Measurements from ENCODE around the gene WEE1. TPM values are rescaled to one million over a fixed set of nuclear protein-coding genes. Genes with fewer than 3 reads are reported as not detected.

WEE1 gene
- total and polyA plus RNA-seq, 2 donors (not counting 3 experiments of a cell fraction or from before 2014, with no cell fraction given) = 19.2 to 42.8 TPM

- no TSS peak for BruUV-seq (replicated peaks)
- ChIA-PET POLR2A (no interaction called here), CTCF (interaction anchor here (1.0 to 1.5 kb wide), 3 partner anchors 13 to 94 kb away, joined by 3 read pairs; no protein-coding TSS in a partner anchor)
- dilution Hi-C loops (cut with MboI; ENCODE audit: extremely low pct_ligation_motif_present, low sequenced_read_pairs) (no loop called here), intact Hi-C loops (cut with micrococcal nuclease) (no loop called here)
- Histone ChIP-seq H3K79me2 (ENCODE audit: control insufficient read depth, insufficient read depth, low read length) (no peaks in the 10 kb centered on the region), H3K36me3 (ENCODE audit: control insufficient read depth in 2 of 2, extremely low read depth in 1 of 2, insufficient read depth in 2 of 2, low read length in 2 of 2) (no peaks in the 10 kb centered on the region), H2AFZ (ENCODE audit: low read depth, low read length) (no peak overlapping the region), H3K4me2 (ENCODE audit: insufficient read depth, low read length) (no peak overlapping the region), H3K4me1 (ENCODE audit: control insufficient read depth, extremely low read depth, insufficient read depth, low read length) (peaks cover 32% of the 10 kb centered on the region), H3K9me1 (replicated peaks; ENCODE audit: control insufficient read depth, extremely low read depth, insufficient read depth, low read length) (no peaks in the 10 kb centered on the region), H3K27ac (ENCODE audit: insufficient read depth, low read depth, low read length) (no peak overlapping the region), H3K9ac (replicated peaks; ENCODE audit: extremely low read depth, insufficient read depth, low read length) (no peak overlapping the region), H3K4me3 (replicated peaks in 1 of 3; ENCODE audit: insufficient read depth in 1 of 3, low read depth in 1 of 3, low read length in 3 of 3) (no peak overlapping the region), H4K20me1 (replicated peaks; ENCODE audit: control insufficient read depth, extremely low read depth, insufficient read depth, low read length) (no peaks in the 10 kb centered on the region), H3K27me3 (ENCODE audit: control insufficient read depth in 2 of 2, insufficient read depth in 2 of 2, low read length in 2 of 2) (no peaks in the 10 kb centered on the region), H3K9me3 (replicated peaks; ENCODE audit: control insufficient read depth, insufficient read depth, low read length) (no peaks in the 10 kb centered on the region)
- FAIRE-seq (no peak), DNase-seq (ENCODE audit: low read depth, low spot score) (no peak)
- TF ChIP-seq MAX (IDR thresholded peaks at IDR 0.05; ENCODE audit: insufficient read depth, insufficient read length) = no peak
- TF ChIP-seq EZH2 (IDR thresholded peaks at IDR 0.05; ENCODE audit: borderline replicate concordance, low read depth, low read length, severe bottlenecking) = no peak
- TF ChIP-seq CTCF (IDR thresholded peaks at IDR 0.05; ENCODE audit: extremely low read depth in 1 of 2, insufficient read depth in 1 of 2, low read depth in 1 of 2, low read length in 2 of 2) = no peak
- TF ChIP-seq MYC (IDR thresholded peaks at IDR 0.05; ENCODE audit: low read depth, low read length) = no peak
- no peak for TF ChIP-seq POLR2A (IDR thresholded peaks at IDR 0.05; ENCODE audit: low read depth, low read length)
- TF ChIP-seq GATA2 (IDR thresholded peaks at IDR 0.05; ENCODE audit: insufficient read depth, insufficient read length, low read depth, low read length) = no peak
These were observed 55.6 kb downstream of the WEE1 start for GRCh38 chr11:9629064-9629463.

GRCh38 chr11:9633679-9634078 lies 60.2 kb downstream of the WEE1 start:
- Histone ChIP-seq H3K9me3 (replicated peaks; ENCODE audit: control insufficient read depth, insufficient read depth, low read length) (no peaks in the 10 kb centered on the region), H3K4me1 (ENCODE audit: control insufficient read depth, extremely low read depth, insufficient read depth, low read length) (peaks cover 2% of the 10 kb centered on the region), H3K27me3 (ENCODE audit: control insufficient read depth in 2 of 2, insufficient read depth in 2 of 2, low read length in 2 of 2) (no peaks in the 10 kb centered on the region), H3K4me2 (ENCODE audit: insufficient read depth, low read length) (no peak overlapping the region), H2AFZ (ENCODE audit: low read depth, low read length) (no peak overlapping the region), H3K79me2 (ENCODE audit: control insufficient read depth, insufficient read depth, low read length) (no peaks in the 10 kb centered on the region), H3K27ac (ENCODE audit: insufficient read depth, low read depth, low read length) (no peak overlapping the region), H3K36me3 (ENCODE audit: control insufficient read depth in 2 of 2, extremely low read depth in 1 of 2, insufficient read depth in 2 of 2, low read length in 2 of 2) (no peaks in the 10 kb centered on the region), H3K9ac (replicated peaks; ENCODE audit: extremely low read depth, insufficient read depth, low read length) (no peak overlapping the region), H4K20me1 (replicated peaks; ENCODE audit: control insufficient read depth, extremely low read depth, insufficient read depth, low read length) (no peaks in the 10 kb centered on the region), H3K9me1 (replicated peaks; ENCODE audit: control insufficient read depth, extremely low read depth, insufficient read depth, low read length) (no peaks in the 10 kb centered on the region), H3K4me3 (replicated peaks in 1 of 3; ENCODE audit: insufficient read depth in 1 of 3, low read depth in 1 of 3, low read length in 3 of 3) (no peak overlapping the region)
- no peak for FAIRE-seq
- TF ChIP-seq CTCF (IDR thresholded peaks at IDR 0.05; ENCODE audit: extremely low read depth in 1 of 2, insufficient read depth in 1 of 2, low read depth in 1 of 2, low read length in 2 of 2) = no peak
- dilution Hi-C loops (cut with MboI; ENCODE audit: extremely low pct_ligation_motif_present, low sequenced_read_pairs) (no loop called here), intact Hi-C loops (cut with micrococcal nuclease) (no loop called here)
- no peak for DNase-seq (ENCODE audit: low read depth, low spot score)
- ChIA-PET POLR2A (no interaction called here), CTCF (interaction anchor here (1.6 kb wide), 1 partner anchor 9 kb away, joined by 4 read pairs; no protein-coding TSS in a partner anchor)
- no TSS peak for BruUV-seq (replicated peaks)
